ENCODE results near the gene FAAP20. TPM values are rescaled to one million over a fixed set of nuclear protein-coding genes. Genes with fewer than 3 reads are reported as not detected.
A peak's percentile ranks its signal among the peaks of the same experiment; 100 is the strongest.

The FAAP20 gene
- total and polyA plus RNA-seq, 9 of the 15 experiments (the other 6 are each of a cell fraction or from before 2014, with no cell fraction given), result 0.58 to 143 (median 9.9) TPM

DNA sequence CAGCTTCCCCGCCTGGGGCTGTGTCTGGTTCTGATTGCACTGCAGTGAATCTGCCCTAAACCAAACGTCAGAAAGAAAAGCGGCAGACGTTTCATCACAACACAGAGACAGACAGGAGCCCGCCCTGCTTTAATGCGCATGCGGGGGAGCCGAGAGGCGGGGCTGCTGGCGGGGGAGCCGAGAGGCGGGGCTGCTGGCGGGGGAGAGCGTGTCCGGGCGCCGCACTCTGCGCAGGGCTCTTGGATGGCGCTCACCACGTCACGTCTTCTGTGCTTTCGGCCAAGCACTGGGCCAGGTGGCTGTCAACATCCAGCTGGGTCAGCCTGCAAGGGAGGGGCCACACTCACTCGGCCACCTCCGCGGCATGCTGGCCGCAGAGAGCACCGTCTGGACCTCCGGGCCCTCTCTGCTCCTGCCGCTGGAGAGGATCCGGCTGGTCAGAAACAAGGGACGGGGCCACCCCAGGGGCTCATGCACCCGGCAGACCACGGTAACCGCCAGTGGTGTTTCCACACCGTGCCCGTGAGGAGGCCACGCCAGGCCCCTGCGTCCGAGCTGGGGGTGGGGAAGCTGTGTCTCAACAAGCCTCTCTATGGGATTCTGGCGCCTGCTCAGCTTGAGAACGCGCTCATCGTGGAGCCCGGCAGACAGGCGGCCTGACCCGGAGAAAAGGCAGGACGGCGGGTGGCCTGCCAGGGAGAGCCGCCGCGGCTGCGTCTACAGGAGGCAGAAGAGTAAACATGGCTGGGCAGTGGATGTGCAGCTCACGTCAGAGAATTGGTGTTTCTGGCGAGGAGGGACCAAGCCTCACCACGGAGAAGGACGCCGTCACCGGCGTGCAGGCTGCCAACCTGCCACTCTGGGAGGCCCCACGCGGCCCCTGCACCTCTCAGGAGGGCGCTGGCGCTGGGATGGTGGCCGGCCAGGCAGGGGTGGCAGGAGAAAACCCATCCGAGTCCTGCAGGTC, 4.8 kb downstream of the FAAP20 start (continued):
- TF ChIP-seq ZNF224 (CRISPR knock-in tag; IDR thresholded peaks at IDR 0.05) (no peak), TCF7 (IDR thresholded peaks at IDR 0.05; ENCODE audit: borderline replicate concordance) (no peak; the same call in 1 of the 2 replicates), SP1 (CRISPR knock-in tag; IDR thresholded peaks at IDR 0.05) (no peak), ZNF717 (CRISPR knock-in tag; IDR thresholded peaks at IDR 0.05) (no peak), NFE2L1 (tag; IDR thresholded peaks at IDR 0.05; ENCODE audit: borderline replicate concordance, low read depth) (no peak), ZNF431 (CRISPR knock-in tag; IDR thresholded peaks at IDR 0.05) (no peak), CBFB (CRISPR knock-in tag; IDR thresholded peaks at IDR 0.05) (peak; percentile 35; the same call in 1 of the 2 replicates), BCL6 (CRISPR knock-in tag; IDR thresholded peaks at IDR 0.05) (no peak), ELF4 (CRISPR knock-in tag; IDR thresholded peaks at IDR 0.05) (no peak), ZNF175 (CRISPR knock-in tag; IDR thresholded peaks at IDR 0.05; ENCODE audit: low read depth) (no peak), ZNF324 (CRISPR knock-in tag; IDR thresholded peaks at IDR 0.05) (no peak), SMAD4 (CRISPR knock-in tag; conservative IDR thresholded peaks at IDR 0.05) (peak; percentile 82), ZNF785 (CRISPR knock-in tag; IDR thresholded peaks at IDR 0.05) (no peak), KAT7 (CRISPR knock-in tag; IDR thresholded peaks at IDR 0.05; ENCODE audit: borderline replicate concordance) (no peak; the same call in 1 of the 2 replicates), MYBL2 (IDR thresholded peaks at IDR 0.05; ENCODE audit: low read depth) (no peak), MYBL2 (CRISPR knock-in tag; IDR thresholded peaks at IDR 0.05; ENCODE audit: borderline replicate concordance) (no peak), ZC3H8 (IDR thresholded peaks at IDR 0.05) (no peak)
- TF ChIP-seq, protein P1, sequence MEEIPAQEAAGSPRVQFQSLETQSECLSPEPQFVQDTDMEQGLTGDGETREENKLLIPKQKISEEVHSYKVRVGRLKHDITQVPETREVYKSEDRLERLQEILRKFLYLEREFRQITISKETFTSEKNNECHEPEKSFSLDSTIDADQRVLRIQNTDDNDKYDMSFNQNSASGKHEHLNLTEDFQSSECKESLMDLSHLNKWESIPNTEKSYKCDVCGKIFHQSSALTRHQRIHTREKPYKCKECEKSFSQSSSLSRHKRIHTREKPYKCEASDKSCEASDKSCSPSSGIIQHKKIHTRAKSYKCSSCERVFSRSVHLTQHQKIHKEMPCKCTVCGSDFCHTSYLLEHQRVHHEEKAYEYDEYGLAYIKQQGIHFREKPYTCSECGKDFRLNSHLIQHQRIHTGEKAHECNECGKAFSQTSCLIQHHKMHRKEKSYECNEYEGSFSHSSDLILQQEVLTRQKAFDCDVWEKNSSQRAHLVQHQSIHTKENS (CRISPR knock-in tag; IDR thresholded peaks at IDR 0.05), result no peak
- TF ChIP-seq, protein P2, sequence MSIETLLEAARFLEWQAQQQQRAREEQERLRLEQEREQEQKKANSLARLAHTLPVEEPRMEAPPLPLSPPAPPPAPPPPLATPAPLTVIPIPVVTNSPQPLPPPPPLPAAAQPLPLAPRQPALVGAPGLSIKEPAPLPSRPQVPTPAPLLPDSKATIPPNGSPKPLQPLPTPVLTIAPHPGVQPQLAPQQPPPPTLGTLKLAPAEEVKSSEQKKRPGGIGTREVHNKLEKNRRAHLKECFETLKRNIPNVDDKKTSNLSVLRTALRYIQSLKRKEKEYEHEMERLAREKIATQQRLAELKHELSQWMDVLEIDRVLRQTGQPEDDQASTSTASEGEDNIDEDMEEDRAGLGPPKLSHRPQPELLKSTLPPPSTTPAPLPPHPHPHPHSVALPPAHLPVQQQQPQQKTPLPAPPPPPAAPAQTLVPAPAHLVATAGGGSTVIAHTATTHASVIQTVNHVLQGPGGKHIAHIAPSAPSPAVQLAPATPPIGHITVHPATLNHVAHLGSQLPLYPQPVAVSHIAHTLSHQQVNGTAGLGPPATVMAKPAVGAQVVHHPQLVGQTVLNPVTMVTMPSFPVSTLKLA (conservative IDR thresholded peaks at IDR 0.05), result peak; percentile 95 to 98
- TF ChIP-seq, protein P3, sequence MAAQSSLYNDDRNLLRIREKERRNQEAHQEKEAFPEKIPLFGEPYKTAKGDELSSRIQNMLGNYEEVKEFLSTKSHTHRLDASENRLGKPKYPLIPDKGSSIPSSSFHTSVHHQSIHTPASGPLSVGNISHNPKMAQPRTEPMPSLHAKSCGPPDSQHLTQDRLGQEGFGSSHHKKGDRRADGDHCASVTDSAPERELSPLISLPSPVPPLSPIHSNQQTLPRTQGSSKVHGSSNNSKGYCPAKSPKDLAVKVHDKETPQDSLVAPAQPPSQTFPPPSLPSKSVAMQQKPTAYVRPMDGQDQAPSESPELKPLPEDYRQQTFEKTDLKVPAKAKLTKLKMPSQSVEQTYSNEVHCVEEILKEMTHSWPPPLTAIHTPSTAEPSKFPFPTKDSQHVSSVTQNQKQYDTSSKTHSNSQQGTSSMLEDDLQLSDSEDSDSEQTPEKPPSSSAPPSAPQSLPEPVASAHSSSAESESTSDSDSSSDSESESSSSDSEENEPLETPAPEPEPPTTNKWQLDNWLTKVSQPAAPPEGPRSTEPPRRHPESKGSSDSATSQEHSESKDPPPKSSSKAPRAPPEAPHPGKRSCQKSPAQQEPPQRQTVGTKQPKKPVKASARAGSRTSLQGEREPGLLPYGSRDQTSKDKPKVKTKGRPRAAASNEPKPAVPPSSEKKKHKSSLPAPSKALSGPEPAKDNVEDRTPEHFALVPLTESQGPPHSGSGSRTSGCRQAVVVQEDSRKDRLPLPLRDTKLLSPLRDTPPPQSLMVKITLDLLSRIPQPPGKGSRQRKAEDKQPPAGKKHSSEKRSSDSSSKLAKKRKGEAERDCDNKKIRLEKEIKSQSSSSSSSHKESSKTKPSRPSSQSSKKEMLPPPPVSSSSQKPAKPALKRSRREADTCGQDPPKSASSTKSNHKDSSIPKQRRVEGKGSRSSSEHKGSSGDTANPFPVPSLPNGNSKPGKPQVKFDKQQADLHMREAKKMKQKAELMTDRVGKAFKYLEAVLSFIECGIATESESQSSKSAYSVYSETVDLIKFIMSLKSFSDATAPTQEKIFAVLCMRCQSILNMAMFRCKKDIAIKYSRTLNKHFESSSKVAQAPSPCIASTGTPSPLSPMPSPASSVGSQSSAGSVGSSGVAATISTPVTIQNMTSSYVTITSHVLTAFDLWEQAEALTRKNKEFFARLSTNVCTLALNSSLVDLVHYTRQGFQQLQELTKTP (IDR thresholded peaks at IDR 0.05; ENCODE audit: low read depth in 1 of 2, partially characterized antibody in 2 of 2), result no peak
- TF ChIP-seq, protein P4, sequence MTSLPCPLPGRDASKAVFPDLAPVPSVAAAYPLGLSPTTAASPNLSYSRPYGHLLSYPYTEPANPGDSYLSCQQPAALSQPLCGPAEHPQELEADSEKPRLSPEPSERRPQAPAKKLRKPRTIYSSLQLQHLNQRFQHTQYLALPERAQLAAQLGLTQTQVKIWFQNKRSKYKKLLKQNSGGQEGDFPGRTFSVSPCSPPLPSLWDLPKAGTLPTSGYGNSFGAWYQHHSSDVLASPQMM (CRISPR knock-in tag; IDR thresholded peaks at IDR 0.05), result no peak
